HG03045 (cell line): Measurements from ENCODE around the gene KCTD8.
"Not testable (repeated sequence)": the region's sequence is repeated elsewhere in the genome, so short reads cannot be mapped to it uniquely, and the experiment has no call there.

ENCODE experiments used
- ATAC-seq: cut with Tn5 transposase; IDR thresholded peaks from one replicate; pipeline ENCODE4 v1.9.1; 2021; ENCODE audit warnings: mild to moderate bottlenecking, moderate library complexity; ENCODE audit not compliant: unreplicated experiment

KCTD8 gene

GRCh38 chr4:44342800-44343199 lies 105.8 kb downstream of the KCTD8 start:
- ATAC-seq = no peak

- no peak for ATAC-seq
These were observed 121.9 kb downstream of the KCTD8 start for GRCh38 chr4:44326741-44327140.

GRCh38 chr4:44320833-44321232 lies 127.8 kb downstream of the KCTD8 start:
- no peak for ATAC-seq

GRCh38 chr4:44319129-44319528 lies 129.5 kb downstream of the KCTD8 start:
- ATAC-seq = no peak

GRCh38 chr4:44313702-44314101 lies 134.9 kb downstream of the KCTD8 start:
- no peak for ATAC-seq

GRCh38 chr4:44287505-44287904 lies 161.1 kb downstream of the KCTD8 start:
- ATAC-seq = no peak

- no peak for ATAC-seq
These were observed 169.1 kb downstream of the KCTD8 start for GRCh38 chr4:44279469-44279868.

GRCh38 chr4:44279066-44279465 lies 169.5 kb downstream of the KCTD8 start:
- ATAC-seq = no peak

GRCh38 chr4:44257461-44257860 lies 191.1 kb downstream of the KCTD8 start:
- no peak for ATAC-seq

- no peak for ATAC-seq
These were observed 192.2 kb downstream of the KCTD8 start for GRCh38 chr4:44256414-44256813.

GRCh38 chr4:44237643-44238042 lies 211.0 kb downstream of the KCTD8 start:
- no peak for ATAC-seq

- ATAC-seq = no peak
These were observed 212.7 kb downstream of the KCTD8 start for GRCh38 chr4:44235897-44236296.

- ATAC-seq = no peak
These were observed 216.3 kb downstream of the KCTD8 start for GRCh38 chr4:44232262-44232661.

GRCh38 chr4:44231006-44231405 lies 217.6 kb downstream of the KCTD8 start:
- ATAC-seq = no peak

- ATAC-seq = no peak
These were observed 220.3 kb downstream of the KCTD8 start for GRCh38 chr4:44228326-44228725.

GRCh38 chr4:44221407-44221806 lies 227.2 kb downstream of the KCTD8 start:
- ATAC-seq = no peak

- no peak for ATAC-seq
These were observed 237.9 kb downstream of the KCTD8 start for GRCh38 chr4:44210750-44211149.

GRCh38 chr4:44196796-44197195 lies 251.8 kb downstream of the KCTD8 start:
- ATAC-seq = no peak

- no peak for ATAC-seq
These were observed 254.2 kb downstream of the KCTD8 start for GRCh38 chr4:44194365-44194764.

GRCh38 chr4:44186850-44187246 lies 261.8 kb downstream of the KCTD8 start:
- ATAC-seq = no peak

- ATAC-seq = no peak
These were observed 262.3 kb downstream of the KCTD8 start for GRCh38 chr4:44186096-44186849.

- not testable (repeated sequence) for ATAC-seq
These were observed 266.9 kb downstream of the KCTD8 start for GRCh38 chr4:44181491-44182349.
